GM12892 (cell line): ENCODE measurements around the gene HPS4.

Experiments used
- DNase-seq: peaks from one replicate; pipeline ENCODE4 v3.0.0; 2011; ENCODE audit not compliant: insufficient read length
- FAIRE-seq: peaks from 2 replicates; lab custom pipeline; 2011; peaks lifted over from hg19 to GRCh38; lab: Jason Lieb, UNC
- POLR2A ChIP-seq: IDR thresholded peaks from 2 replicates; pipeline ENCODE4 v1.6.1; 2011; ENCODE audit warnings: low read depth, low read length, control low read depth
- POLR2AphosphoS5 ChIP-seq: IDR thresholded peaks from 2 replicates; pipeline ENCODE4 v1.6.1; 2011; ENCODE audit warnings: low read depth, low read length, control low read depth
- TAF1 ChIP-seq: IDR thresholded peaks from 2 replicates; pipeline ENCODE4 v1.6.1; 2011; ENCODE audit warnings: low read depth, mild to moderate bottlenecking, control low read depth, low read length, borderline replicate concordance

Gene HPS4

DNA sequence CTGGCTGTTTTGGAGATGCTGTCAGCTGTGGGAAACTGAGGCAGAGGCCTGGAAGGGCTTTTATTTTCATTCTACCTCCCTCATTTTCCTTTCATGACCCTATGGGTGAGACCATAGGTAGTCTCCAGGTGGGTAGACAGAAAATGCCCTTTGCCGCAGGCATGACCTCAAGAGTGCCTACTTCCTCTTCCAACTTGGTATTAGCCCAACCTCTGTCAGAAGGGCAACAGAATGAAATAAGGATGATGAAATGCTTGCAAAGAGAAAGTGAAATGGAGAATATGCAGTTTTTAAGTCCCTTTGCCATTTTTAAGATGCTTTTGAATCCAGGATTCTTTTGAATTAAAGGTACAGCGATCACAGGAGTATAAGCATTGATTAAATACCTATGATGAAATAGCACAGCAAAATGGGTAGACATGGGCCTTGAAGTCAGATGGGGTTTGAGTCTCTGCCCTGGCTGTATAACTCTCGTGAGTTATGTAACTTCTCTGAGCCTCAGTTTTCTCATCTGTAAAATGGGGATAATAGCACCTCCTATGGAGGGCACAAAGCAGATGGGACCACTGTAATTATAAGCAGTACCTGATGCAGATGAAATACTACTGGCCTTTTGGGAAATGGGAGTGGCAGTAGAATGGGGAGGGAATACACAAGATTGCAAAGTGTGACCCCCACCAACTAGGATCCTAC, 50.8 kb downstream of the HPS4 start:
- no peak for TF ChIP-seq POLR2A
- DNase-seq (no peak), FAIRE-seq (peak; percentile 84)

- peak; percentile 92 for FAIRE-seq
- TF ChIP-seq POLR2A (no peak), TAF1 (no peak), POLR2AphosphoS5 (no peak)
- DNase-seq, result no peak
Measured at GRCh38 chr22:26431261-26431995, 52.2 kb downstream of the HPS4 start.

DNA sequence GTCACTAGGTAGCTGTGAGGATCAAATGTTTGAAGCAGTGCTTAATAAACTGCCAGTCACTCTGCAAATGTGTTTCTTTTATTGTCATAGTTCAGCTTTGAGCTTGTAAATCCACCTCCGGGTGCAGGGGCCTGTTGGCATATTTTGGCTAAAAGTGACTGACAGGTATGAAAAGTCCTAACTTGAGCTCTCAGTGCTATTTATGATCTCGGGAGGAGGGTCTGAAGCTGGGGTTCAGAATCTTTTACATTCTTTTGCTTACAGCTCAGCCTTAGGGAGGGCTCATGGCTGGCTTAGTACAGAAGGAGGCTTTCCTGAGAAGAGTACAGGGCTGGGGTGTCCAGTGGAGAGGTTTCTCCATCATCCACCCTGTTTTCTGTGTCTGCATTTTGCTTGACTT, 53.0 kb downstream of the HPS4 start:
- TF ChIP-seq POLR2A (no peak), TAF1 (no peak), POLR2AphosphoS5 (no peak)
- peak; percentile 74 for FAIRE-seq
- no peak for DNase-seq

- FAIRE-seq (peak; percentile 50), DNase-seq (no peak)
- TF ChIP-seq POLR2A (no peak), TAF1 (no peak), POLR2AphosphoS5 (no peak)
Measured at GRCh38 chr22:26429458-26430286, 53.9 kb downstream of the HPS4 start.

GRCh38 chr22:26428515-26429457, 54.8 kb downstream of the HPS4 start, which contains the start of gene ASPHD2:
TSS of gene ASPHD2 (plus strand) at chr22:26429260. CDS start at chr22:26433616, 4,356 bp downstream.
- peak; percentile 99 for FAIRE-seq
- TF ChIP-seq POLR2A (peak; percentile 61; the same call in 1 of the 2 replicates), TAF1 (no peak), POLR2AphosphoS5 (no peak)
- DNase-seq, result peak; percentile 78

- no peak for FAIRE-seq
- TF ChIP-seq POLR2AphosphoS5 (no peak), TAF1 (no peak), POLR2A (no peak)
- no peak for DNase-seq
Measured at GRCh38 chr22:26426924-26427323, 56.7 kb downstream of the HPS4 start.

GRCh38 chr22:26418620-26419019, 65.0 kb downstream of the HPS4 start:
- DNase-seq, result no peak
- TF ChIP-seq POLR2AphosphoS5 (no peak), TAF1 (no peak), POLR2A (no peak)
- no peak for FAIRE-seq

GRCh38 chr22:26417406-26417805, 66.2 kb downstream of the HPS4 start:
- no peak for FAIRE-seq
- no peak for DNase-seq
- no peak for TF ChIP-seq POLR2AphosphoS5
- no peak for TF ChIP-seq POLR2A
- no peak for TF ChIP-seq TAF1

DNA sequence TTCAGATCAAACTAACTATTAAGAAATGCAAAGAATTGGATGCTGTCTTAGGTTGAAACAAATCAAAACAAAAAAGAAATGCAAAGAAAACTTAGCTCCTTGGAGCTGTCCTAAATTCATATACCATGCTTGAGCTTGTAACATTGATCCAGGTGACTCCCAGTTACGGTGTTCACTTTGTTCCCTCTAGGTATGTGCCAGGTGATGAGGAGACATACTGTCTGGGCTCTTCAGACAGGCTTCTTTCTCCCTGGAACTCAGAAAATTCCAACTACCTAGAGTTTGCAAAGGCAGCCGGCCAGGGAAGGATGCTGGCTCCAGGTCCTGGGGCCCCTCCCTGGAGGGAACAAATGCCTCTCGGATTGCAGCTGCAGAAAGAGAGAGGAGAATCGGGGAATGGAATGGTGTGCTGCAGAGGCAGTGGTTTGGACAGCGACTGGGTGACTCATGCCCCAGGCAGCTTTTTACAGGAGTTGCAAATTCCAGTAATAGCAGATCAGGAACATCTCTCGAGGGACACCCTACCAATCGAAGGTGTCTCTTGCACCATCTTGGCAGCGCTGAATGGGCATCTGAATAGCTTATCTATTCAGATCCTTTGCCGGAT, 66.8 kb downstream of the HPS4 start:
- no peak for TF ChIP-seq TAF1
- no peak for DNase-seq
- FAIRE-seq, result no peak

- DNase-seq (no peak), FAIRE-seq (no peak)
- TF ChIP-seq POLR2A, result no peak
Measured at GRCh38 chr22:26416256-26416655, 67.3 kb downstream of the HPS4 start.

- DNase-seq (no peak), FAIRE-seq (no peak)
- TF ChIP-seq POLR2A (no peak), POLR2AphosphoS5 (no peak)
Measured at GRCh38 chr22:26414347-26414746, 69.2 kb downstream of the HPS4 start.

DNA sequence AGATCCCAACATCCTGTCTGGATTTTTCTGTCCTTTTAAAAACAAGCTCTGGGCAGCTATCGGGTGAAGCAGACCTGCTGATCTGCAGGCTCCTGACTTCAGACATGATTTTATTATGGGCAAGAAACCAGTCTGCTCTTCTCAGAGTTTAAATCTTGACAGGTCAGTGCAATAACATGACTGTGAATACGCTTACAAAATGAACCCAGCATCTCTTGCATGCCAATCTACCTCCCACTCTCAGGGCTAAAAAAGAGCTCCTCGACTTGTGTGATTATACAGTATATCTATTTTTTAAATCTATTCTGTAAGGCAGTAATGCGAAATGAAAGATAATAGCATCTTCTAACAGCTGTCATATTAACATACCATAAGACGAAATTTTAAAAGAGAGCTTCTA, 73.2 kb downstream of the HPS4 start:
- DNase-seq (no peak), FAIRE-seq (no peak)
- no peak for TF ChIP-seq POLR2AphosphoS5
- no peak for TF ChIP-seq TAF1
- TF ChIP-seq POLR2A, result no peak
